Endothelial cell of hepatic sinusoid (primary cell): Measurements from ENCODE around the gene IRF2BP2.

Source experiments
- in situ Hi-C: cut with HindIII; loops from 2 replicates; pipeline ENCODE4 v1.10.0; 2017; ENCODE audit warnings: low sequenced_read_pairs

IRF2BP2 gene

DNA sequence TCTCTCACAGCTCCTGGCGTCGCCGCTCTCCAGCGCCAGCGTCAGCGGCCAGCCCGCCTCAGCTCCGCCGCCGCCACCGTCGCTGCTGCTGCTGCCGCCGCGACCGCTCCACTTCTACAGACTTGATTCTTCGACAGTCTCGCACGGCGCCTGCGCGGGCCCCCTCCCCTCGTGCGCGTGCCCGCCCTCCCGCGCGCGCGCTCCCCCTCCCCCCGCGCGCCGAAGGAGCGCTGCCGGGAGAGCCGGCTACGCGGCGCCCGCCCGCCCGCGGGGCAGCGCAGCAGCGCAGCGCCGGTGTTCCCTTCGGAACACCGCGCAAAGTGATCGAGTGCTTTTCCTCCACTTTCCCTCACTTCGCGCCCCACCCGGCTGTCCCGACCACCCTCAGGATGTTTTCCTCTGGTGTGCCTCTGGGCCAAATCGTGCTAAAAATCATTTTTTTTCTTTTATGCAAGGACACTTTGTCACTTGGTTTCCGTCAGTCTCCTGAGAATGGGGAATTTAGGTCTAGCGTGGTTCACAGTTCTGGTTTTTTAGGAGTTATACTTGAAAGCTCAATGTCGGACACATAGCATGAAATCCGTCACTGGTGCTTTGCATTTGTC, at the start of gene IRF2BP2:
IRF2BP2 (minus strand) TSS at position 118 of the 605 bp plus-strand sequence. CDS start 684 bp downstream, outside the sequence.
- in situ Hi-C loops = loop anchor here (10.0 kb wide), 1 partner anchor 465 kb away; no protein-coding TSS in a partner anchor

DNA sequence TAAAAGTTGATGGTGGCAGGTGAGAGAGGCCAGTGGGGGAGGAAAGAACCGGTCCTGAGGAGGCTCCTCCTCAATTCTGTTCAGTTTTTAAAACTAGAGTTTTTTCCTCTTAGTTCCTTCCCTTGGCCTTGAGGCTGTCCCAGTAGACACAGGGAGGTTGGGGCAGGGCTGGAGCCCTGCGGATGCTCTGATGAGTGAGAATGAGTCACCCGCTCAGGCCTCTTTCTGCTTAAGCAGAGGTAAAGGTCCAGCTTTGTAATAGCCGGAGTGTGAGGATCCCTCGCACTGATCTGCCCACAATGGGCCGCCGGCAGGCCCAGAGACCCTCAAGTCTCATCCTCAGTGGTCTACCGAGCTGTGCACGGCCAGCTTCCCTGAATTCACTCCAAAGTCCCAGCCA, 49.6 kb upstream of the IRF2BP2 start:
- in situ Hi-C loops = loop anchor here (5.0 kb wide), 1 partner anchor 43 kb away; no protein-coding TSS in a partner anchor

DNA sequence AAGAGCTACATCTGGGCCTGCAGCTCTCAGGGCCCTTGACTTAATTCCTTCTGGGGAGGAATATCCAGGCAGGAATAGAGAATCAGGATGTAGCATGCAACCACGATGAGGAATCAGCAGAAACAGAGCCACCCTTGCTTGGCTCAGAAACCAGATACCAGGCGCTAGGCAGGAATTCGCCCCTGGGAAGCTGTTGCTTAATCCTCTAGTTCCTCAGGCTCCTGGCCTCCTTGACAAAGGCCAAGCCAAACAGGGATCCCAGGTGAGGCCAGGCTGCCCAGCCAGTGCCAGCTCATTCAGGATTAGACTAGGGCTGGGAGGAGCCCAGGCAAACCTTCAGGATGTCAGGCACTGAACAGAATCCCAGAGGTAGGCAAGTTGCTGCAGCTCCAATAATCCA, 48.2 kb upstream of the IRF2BP2 start:
- in situ Hi-C loops = loop anchor here (5.0 kb wide), 1 partner anchor 44 kb away; no protein-coding TSS in a partner anchor

DNA sequence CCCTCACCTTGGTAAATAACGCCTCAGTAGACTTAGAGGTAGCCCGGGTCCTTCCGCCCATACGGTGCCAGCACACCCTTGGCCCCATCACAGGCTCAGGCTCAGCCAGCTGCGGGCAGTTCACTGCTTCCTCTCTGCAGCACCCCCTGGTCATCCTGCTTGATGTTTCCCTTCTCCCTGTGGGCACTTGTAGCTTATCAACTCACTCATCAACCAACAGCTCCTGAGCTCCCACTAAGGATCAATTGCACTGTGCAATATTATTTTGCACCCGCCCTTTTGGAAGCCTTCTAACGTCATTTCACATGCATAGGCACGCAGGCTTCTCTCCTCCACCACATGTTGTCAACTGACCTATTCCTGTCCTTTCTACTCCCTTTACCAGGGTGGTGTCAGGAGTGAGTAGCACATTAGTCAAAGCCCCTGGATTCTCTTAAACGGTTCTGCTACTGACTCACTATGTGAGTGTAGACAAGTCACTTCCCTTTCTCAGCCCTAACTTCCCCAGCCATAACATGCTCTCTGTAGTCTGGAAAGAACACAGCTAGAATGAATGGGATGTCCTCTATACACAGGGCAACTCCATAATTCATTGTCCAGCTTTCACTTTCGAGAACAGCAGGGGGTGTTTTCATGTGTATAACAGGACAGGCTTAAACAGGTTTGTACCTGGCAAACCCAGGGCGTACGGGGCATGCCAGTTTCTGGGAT, 47.1 kb upstream of the IRF2BP2 start:
- in situ Hi-C loops = loop anchor here (5.0 kb wide), 1 partner anchor 45 kb away; no protein-coding TSS in a partner anchor

DNA sequence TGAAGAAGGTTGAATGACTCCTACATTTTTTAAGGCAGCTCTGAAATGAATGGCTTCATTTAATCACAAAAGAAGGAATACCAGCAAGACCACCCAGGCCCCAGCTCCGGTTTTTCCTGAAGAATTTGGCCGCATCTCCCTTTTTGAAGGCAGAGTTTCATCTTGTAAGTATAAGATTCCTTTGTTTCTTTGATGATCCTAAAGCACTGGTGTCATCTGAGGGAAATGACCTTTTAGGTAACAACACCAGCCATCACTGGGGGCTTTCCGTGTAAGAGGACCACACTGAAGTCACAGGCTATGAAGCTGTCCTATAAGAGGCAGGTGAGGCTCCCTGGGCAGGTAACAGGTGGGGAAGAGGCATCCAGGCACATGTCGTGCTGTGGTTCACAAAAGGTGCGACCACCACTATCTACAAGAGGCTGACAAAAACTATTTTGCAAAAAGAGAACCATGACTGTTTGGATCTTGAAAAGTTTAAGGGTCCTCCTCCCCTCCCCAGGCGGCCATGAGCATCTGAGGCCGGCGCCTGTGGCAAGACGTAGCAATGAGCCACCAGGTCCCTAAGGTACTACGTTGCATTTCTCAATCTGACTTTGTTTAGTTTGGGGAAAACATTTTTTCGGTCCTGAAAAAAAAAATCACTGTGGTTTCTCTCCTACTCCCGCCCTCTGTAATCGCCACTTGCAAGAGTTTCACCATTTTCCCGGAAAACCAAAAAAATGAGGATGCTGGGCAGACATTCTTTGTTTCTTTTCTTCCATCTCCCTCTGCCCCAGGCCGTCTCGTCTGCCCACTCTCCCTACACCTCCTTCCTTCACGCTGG, 46.3 kb upstream of the IRF2BP2 start:
- in situ Hi-C loops = loop anchor here (5.0 kb wide), 1 partner anchor 46 kb away; no protein-coding TSS in a partner anchor

DNA sequence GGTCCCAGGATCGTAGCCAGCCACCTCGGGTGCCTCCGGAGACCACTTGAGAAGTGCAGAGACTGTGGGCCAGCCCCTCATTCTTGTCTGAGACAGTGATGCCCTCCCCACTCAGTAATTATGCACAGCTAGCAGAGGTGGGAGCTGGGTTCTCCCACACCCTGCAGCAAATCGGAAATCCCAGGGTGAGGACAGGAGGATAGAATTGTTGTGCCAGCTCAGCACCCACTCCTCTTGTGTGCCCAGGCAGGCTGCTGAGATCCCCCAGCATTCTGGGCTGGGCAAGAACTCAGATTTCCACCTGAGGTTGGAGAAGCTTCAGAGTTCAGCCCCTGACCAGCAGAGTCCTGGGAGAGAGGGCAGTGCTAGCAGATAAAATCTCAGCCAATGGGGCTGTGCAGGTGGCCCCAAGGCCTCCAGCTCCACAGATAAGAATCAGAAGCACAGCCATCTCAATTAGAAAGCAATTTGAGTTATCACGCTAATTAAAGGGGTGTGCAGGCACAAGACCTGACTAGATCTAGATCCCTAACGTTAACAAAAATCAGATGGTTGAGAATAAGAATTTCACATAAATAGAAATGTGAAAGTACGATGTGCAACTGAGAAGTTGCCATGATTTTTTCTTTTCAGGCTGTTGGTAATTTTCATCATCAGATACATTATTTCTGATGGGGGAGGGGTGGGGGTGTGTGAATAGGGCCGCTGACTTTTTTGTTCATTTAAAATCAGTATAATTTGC, 45.5 kb upstream of the IRF2BP2 start:
- in situ Hi-C loops = loop anchor here (5.0 kb wide), 1 partner anchor 47 kb away; no protein-coding TSS in a partner anchor

DNA sequence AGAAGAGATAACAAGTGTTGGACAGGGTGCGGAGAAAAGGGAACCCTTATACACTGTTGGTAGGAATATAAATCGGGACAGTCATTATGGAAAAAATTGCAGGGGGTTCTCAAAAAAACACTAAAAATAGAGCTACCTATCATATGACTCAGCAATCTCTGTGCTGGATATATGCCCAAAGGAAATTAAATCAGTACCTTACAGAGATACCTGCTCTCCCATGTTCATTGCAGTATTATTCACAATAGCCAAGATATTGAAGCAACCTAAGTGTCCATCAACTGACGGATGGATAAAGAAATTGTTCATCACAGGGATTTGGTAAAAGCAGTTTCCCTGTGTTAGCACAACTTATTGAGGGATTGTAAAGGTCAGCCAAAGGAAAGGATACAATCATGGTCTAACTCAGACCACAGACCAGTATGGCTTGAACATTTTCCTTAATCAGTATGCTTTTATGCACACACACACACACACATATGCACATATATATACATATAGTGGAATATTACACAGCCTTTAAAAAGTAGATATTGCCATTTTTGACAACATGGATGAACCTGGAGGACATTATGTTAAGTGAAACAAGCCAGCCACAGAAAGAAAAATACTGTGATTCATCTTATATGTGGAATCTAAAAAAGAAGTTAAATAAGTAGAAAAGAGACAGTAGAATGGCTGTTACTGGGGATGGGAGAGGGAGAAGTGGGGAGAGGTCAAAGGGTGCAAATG, 44.2 kb upstream of the IRF2BP2 start:
- in situ Hi-C loops = no loop called here

DNA sequence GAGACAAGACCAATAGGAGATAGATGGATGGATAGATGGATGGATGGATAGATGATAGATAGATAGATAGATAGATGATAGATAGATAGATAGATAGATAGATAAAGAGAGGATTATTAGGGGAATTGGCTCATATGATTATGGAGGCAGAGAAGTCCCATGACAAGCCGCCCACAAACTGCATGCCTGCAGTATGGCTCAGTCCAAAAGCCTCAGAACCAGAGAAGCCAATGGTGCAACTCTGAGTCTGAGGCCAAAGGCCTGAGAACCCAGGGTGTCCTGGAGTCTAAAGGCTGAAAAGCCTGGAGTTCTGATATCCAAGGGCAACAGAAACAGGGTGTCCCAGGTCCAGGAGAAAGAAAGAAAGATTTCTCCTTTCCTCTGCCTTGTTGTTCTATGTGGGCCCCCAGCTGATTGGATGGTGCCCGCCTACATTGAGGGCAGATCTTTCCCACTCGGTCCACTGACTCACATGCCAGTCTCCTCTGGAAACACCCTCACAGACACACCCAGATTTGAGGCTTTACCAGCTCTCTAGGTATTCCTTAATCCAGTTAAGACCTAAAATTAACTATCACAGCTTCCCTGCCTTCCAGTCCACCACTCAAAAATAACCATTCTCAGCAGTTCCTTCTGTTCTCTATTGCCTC, 39.6 kb upstream of the IRF2BP2 start:
- in situ Hi-C loops = no loop called here

DNA sequence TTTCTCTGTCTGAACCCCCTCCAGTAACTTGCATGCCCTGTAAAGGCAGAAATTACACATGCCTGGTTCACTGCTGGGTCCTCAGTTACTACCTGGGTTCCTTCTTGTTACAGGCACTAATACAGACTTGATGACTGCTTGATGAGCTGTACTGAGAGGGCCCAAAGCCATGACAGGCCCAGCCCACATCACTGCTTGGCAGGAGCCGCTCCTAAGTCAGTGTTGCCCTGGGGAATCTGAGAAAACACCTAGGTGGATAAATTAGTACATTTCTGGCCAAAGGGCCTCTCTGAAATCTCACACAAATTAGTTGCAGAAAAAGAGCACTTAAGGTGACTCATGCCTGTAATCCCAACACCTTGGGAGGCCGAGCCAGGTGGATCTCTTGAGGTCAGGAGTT, 37.8 kb upstream of the IRF2BP2 start:
- in situ Hi-C loops = no loop called here

DNA sequence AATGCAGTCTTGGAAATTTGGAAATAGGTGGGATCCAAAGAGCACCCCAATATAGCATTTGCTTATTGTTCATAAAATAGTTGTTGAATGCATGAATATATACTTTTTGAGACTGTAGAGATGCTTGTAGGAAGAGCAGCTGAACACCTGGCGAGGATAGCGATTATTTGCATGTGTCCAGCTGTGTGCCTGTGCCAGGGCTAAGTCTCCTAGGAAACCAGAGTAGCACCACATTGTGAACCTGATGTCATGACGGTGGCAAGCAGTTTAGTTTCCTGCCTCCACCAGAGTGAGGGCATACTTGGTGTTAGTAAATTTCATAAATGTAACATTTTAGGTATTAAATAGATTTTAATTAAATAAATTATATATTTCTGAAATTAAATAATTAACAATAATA, 37.3 kb upstream of the IRF2BP2 start:
- in situ Hi-C loops = no loop called here

DNA sequence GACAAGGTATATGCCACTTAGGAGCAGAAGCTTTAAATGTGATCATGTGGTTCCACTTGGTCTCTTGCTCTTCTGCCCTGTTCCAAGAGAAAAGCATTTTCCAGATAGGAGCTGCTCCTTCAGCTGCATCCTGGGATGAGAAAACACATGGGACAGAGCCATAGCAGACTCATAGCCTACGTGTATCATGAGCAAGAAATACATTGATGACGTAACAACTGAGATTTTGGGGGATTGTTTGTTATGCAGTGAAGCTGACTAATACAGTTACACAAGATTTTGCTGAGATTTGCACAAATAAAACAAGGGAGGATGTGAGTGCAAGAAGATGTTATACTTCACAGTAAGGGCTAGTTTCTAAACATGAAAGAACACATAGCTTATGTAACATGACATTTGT, 36.0 kb upstream of the IRF2BP2 start:
- in situ Hi-C loops = no loop called here

DNA sequence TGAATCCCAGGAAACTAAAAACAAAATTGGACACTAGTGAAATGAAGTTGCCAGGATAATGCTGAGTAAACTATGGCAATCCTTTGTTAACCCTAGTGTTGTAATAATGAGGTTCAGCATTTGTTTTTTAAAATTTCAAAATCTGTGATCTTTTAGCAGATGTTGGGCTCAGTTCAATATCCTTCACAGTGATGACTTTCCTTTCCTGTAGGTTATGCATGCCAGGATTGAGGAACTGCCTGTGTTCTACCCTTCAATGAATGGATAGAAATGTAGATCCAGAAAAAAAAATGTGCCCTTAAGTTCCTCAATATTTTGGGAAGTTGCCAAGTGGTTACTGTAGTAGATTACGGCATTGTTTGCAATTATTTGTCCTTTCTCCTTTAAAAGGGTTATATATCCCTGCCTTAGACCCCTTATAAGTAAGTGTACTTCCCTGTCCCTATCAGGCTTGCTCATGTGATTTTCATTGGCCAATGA, 35.5 kb upstream of the IRF2BP2 start:
- in situ Hi-C loops = no loop called here

DNA sequence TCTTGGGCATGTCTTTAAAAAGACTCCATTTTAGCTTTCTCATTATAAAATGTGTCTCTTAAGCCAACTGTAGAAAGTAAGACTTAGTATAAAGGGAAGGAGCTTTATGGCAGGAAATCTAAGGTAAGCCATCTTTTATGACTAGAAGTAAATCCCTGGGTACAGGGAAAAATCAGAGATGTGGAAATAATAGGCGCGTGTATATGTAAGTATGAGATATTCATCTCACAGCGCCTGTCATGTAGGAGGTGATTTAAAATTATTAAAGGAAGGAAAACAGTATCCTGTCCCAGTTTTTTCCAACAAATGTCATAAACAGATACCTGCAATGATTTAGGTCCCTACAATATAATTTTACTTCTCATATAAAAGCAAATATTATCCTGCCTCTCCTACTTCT, 35.0 kb upstream of the IRF2BP2 start:
- in situ Hi-C loops = no loop called here

DNA sequence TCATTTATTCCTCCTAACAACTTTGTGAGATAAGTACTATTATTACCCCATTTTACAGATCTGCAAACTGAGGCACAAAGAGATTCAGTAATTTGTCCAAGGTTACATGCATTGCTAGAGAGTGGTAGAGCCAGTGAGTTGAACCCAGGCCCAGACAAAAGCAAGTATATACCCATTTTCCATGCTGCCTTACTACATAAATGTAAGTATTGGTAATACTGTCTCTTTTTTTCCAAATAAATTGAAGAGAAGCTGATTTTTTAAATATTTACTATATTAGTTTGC, 33.8 kb upstream of the IRF2BP2 start:
- in situ Hi-C loops = no loop called here

DNA sequence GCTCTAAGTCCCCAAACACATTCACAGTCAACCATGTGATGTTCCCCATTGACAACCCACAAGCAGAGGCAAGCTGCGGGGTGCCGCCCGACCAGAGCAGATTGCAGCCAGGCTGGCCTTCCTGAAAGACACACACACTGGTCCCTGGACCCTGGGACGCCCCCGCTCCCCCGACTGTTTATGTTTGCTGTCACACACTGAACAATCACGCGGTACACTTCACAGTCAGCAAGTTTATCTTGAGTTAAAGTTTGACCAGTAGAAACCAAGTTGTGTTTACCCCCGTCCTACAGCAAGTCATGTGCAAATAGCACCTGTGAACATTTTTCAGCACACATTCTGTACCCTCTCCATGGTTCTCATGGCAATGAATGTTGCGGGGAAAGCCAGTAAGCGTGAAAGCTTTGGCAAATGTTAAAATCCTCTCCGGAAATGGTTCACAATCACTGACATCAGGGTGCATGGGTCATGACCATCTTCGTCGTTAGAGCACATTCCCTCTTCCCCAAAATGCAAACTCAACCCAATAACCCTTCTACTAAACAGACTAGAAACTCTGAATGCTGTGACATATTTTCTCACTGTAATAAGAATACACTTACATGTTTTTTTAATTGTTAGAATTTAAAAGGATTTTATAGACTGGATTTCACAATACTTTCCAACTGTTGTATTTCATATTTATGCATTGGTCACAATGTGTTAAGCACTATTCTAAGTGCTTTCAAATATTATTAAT, 33.3 kb upstream of the IRF2BP2 start:
- in situ Hi-C loops = no loop called here

DNA sequence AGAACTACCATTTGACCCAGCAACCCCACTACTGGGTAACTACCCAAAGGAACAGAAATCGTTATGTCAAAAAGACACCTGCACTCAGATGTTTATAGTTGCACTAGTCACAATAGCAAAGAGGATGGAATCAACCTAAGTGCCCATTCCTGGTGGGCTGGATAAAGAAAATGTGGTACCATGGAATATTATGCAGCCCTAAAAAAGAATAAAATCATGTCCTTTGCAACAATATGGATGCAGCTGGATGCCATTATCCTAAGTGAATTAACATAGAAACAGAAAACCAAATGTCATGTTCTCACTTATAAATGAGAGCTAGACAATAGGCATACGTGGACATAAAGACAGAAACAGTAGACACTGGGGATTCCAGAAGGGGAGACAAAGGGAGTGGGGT, 32.5 kb upstream of the IRF2BP2 start:
- in situ Hi-C loops = no loop called here

DNA sequence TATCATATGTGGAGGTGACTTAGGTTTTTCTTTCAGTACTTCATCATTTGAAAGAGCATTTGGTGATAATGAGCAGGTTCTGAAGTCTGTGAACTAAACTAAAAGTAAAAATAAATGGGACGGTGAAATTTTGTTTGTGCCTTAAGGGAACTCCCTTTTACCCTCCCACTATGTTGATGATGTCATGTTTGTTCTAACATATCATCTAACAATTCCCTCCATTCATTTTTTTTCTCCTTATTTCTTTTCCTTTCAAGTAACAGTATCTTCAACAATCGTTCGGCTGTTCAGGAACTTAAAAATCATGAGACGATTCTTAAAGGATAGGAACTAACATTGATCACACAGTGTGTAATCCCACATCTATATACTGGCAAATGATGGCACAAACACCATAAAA, 30.0 kb upstream of the IRF2BP2 start:
- in situ Hi-C loops = no loop called here

DNA sequence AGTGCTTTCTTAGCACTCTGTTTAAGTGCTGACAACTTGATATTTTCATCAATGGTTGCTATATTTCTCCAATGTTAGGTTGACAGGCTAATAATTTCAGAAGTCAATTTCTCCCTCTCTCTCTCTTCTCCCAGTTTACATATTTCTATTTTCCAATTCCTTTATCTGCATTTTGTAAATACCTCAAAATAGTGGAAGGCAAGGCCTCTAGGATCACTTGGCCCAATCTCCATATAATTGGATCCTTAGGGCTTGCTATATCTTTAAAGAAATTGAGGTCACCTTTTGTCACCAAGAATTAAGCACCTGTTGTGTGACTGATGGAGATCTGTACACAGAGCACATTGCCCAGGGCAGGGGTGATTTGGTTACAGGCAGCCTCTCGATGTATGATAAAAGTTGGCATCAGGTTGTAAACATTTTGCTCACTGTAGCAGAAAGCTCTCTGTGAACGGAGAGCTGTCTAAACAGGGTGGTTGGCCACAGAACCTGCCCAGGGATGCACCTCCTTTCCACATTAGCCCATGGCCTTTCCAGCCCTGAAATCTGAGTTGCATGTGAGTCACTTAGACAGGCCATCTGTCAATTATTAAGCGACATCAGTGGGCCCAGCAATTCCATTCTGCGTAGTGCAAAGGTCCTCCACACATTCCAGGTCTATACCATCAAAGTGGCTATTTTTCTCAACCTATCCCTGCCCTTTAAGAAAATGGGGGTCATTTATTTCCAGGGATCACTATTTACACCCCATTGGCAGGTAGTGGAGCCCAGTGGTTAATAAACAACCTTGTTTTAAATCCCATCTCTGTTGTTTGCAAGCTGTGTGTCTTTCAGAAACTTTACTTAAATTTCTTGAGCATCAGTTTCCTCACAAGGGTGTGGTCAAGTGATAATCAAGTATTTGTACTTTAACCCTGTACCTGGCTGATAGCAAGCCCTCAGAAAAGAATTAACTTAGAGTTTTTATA, 29.1 kb upstream of the IRF2BP2 start:
- in situ Hi-C loops = no loop called here
